Naive thymus-derived CD8-positive, alpha-beta T cell (primary cell): ENCODE measurements around the gene PIAS1. TPM values are rescaled to one million over a fixed set of nuclear protein-coding genes. Genes with fewer than 3 reads are reported as not detected.

ENCODE experiments used
- polyA plus RNA-seq, 3 donors: library from polyadenylated mRNA; unstranded; fragments of 300-500 nt; fragmentation: Illumina TruSeq; gene quantifications; one replicate each; pipeline ENCODE4 v1.2.3, GENCODE V29; 2021
- total RNA-seq, 8 experiments: library from RNA in 2 of 8; stranded (reverse) in 2 of 8; gene quantifications; one replicate each; pipeline ENCODE4 v1.2.3 and lab custom pipeline; 2021 to 2026

The PIAS1 gene
- total and polyA plus RNA-seq, 5 experiments from 2014 or later, result 90.0 to 149 (median 120) TPM

Other genes starting within 250 kb of the PIAS1 start
- gene SKOR1, start 228.8 kb upstream of the PIAS1 start, total RNA-seq, result 1 to 10 TPM; 1.0 to 1.4 TPM
- under 1 TPM in 1 of 3 donors, not detected in 2; 0.05 TPM for gene SKOR1, start 228.8 kb upstream of the PIAS1 start, polyA plus RNA-seq
- not detected for gene RNU6-1, start 214.3 kb upstream of the PIAS1 start, total RNA-seq
- gene RNU6-1, start 214.3 kb upstream of the PIAS1 start, polyA plus RNA-seq, result not detected
- gene CALML4, start 151.0 kb downstream of the PIAS1 start, total RNA-seq, result 1 to 10 TPM; 4.1 to 4.7 TPM
- gene CALML4, start 151.0 kb downstream of the PIAS1 start, polyA plus RNA-seq, result under 1 TPM in 1 of 3 donors, not detected in 2; 0.65 TPM
- 10 to 100 TPM; 18.5 to 22.3 TPM for gene CLN6, start 175.4 kb downstream of the PIAS1 start, total RNA-seq
- gene CLN6, start 175.4 kb downstream of the PIAS1 start, polyA plus RNA-seq, result 1 to 10 TPM; 2.4 to 4.1 (median 3.3) TPM
- 10 to 100 TPM; 61.1 to 66.5 TPM for gene FEM1B, start 223.4 kb downstream of the PIAS1 start, total RNA-seq
- gene FEM1B, start 223.4 kb downstream of the PIAS1 start, polyA plus RNA-seq, result 10 to 100 TPM; 13.4 to 15.7 (median 14.6) TPM